ENCODE measurements around the gene OR7D2. TPM values are rescaled to one million over a fixed set of nuclear protein-coding genes. Genes with fewer than 3 reads are reported as not detected.
A peak's percentile ranks its signal among the peaks of the same experiment; 100 is the strongest.
"Not testable (repeated sequence)": the region's sequence is repeated elsewhere in the genome, so short reads cannot be mapped to it uniquely, and the experiment has no call there.

OR7D2 gene
- under 0.01 and 0.25 TPM in 2 replicates for total RNA-seq

GRCh38 chr19:9178901-9179300, at the start of gene OR7D2:
TSS of gene OR7D2 (plus strand) at chr19:9178979. CDS start at chr19:9185782, 6,803 bp downstream.
- DNase-seq (ENCODE audit: low read depth in 2 of 2), result no peak

DNA sequence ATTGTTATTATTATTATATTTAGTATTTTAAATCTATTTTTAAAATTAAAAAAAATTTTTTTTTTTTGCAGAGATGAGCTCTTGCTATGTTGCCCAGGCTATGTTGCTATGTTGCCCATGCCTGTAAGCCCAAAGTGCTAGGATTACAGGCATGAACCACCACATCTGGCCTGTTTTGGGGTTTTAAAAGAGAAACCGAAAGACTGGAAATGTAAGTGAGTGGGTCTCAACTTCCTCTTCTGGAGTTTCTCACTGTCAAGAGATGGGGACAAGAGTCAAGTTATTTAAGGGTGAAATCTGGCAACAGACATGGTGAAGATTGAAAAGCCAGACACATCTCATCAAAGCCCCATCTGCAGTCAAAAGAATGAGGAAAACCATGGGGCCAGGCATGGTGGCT, 47.8 kb upstream of the OR7D2 start:
- no peak for DNase-seq (ENCODE audit: low read depth in 2 of 2)

DNA sequence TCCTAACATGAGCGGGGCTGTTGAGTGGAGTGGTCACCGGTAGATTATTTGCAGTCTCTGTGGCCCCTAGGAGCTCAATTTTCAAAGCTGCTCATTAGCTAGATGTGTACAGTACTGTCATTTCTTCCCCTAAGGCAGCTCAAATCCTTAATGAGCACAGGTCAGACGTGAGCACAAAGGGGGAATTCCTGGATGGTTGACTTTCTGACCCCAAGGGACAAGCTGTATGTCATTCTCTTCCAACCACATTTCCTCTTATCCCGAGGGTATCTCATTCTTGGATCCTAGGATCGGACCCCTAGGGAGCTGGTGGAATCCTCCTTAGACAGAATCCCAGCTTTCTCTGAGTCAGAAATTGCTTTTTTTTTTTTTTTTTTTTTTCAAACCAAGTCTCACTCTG, 46.4 kb upstream of the OR7D2 start:
- DNase-seq (ENCODE audit: low read depth in 2 of 2), result no peak

GRCh38 chr19:9139609-9140158, 39.1 kb upstream of the OR7D2 start:
- DNase-seq (ENCODE audit: low read depth in 2 of 2), result no peak

GRCh38 chr19:9140159-9140874, 38.5 kb upstream of the OR7D2 start, which contains the start of gene ZNF317:
TSS of gene ZNF317 (plus strand) at chr19:9140397. CDS start at chr19:9156017, 15,620 bp downstream.
- DNase-seq (ENCODE audit: low read depth in 2 of 2), result peak; percentile 83 to 92

DNA sequence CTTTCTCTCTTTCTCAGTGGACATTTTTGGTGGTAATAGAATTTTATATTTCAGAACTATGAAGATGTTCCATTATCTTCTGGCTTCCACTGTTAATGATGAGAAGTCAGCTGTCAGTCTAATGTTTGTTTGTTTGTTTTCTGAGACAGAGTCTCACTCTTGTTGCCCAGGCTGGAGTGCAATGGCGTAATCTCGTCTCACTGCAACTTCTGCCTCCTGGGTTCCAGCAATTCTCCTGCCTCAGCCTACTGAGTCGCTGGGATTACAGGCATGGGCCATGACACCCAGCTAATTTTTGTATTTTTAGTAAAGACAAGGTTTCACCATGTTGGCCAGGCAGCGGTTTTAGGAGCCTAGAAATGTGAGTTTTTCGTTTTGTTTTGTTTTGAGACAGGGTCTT, 33.9 kb upstream of the OR7D2 start:
- no peak for DNase-seq (ENCODE audit: low read depth in 2 of 2)

DNA sequence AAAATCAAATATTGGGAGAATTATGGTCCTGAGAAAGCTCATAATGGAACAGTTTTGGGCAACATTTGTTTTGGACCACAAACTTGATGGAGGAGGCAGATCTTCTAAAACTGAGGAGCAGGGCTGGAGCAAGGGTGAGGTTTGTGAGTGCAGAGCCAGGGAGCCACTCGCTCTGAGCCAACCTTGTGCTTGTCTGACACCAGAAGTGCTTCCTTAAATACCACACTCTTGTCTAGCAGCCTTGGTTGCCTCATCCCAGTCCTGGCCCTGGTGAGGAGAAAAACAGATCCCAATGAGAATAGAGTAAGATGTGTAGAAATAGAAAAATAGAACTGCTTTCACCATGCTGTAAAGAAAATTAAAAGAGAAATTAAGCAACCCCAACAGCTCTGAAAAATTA, 31.9 kb upstream of the OR7D2 start:
- DNase-seq (ENCODE audit: low read depth in 2 of 2), result no peak

DNA sequence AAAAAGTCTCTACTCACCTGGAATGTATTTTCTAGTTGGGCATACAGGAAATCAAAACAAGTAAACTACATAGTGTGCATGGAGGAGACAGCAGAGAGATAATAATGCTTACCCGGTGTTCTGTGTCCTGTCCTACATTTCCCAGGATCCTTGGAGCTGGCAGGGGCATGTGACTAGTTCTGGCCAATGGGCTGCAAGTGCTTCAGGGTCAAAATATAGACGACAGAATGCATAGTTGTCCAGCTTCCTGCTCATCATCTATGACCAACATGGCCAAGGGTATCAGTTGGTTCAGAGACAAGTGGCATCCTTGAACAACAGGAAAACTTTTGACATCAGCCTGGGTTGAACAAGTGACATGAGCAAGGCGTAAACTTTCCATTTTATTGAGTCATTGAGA, 30.1 kb upstream of the OR7D2 start:
- no peak for DNase-seq (ENCODE audit: low read depth in 2 of 2)

GRCh38 chr19:9149997-9150396, 28.8 kb upstream of the OR7D2 start:
- no peak for DNase-seq (ENCODE audit: low read depth in 2 of 2)

DNA sequence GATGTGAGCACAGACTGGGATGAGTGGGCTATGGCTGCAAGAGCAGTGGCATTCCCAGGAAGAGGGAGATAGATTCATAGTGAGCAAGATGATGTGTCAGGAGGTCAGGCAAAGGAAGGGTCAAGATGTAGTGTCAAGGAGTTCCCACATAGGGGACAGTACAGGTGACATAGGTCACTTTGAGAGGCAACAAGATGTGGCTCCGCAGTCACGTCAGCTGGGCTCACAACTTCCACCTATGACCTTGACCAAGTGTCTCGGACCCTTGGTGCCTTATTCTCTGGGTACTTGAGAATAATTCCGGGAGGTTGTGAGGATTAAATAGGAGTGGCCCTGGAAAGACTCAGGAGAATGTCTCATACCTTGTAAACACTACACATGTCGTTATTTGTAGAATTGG, 28.1 kb upstream of the OR7D2 start:
- no peak for DNase-seq (ENCODE audit: low read depth in 2 of 2)

- DNase-seq (ENCODE audit: low read depth in 2 of 2), result no peak
These were observed 27.4 kb upstream of the OR7D2 start for GRCh38 chr19:9151367-9151766.

- DNase-seq (ENCODE audit: low read depth in 2 of 2), result no peak
These were observed 23.2 kb upstream of the OR7D2 start for GRCh38 chr19:9155591-9155990.

GRCh38 chr19:9156304-9156703, 22.5 kb upstream of the OR7D2 start:
- peak in 1 of 2 donors; percentile 23 for DNase-seq (ENCODE audit: low read depth in 2 of 2)

DNA sequence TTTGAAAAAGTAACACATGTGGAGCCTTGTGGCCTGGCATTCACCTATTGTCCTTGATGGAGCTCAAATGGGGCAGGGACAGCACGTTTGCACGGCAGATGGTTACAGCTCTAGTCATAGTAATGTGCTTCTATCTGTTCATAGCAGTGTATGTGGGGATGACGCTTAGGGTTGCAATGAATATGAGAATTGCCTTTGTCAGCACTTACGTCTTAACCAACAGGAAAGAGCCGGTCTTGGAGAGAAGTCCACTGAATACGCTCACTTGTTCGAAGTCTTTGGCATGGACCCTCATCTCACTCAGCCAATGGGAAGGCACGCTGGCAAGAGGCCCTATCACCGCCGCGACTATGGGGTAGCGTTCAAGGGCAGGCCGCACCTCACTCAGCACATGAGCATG, 18.9 kb upstream of the OR7D2 start:
- DNase-seq (ENCODE audit: low read depth in 2 of 2), result no peak

- no peak for DNase-seq (ENCODE audit: low read depth in 2 of 2)
These were observed 17.4 kb upstream of the OR7D2 start for GRCh38 chr19:9161427-9161826.

DNA sequence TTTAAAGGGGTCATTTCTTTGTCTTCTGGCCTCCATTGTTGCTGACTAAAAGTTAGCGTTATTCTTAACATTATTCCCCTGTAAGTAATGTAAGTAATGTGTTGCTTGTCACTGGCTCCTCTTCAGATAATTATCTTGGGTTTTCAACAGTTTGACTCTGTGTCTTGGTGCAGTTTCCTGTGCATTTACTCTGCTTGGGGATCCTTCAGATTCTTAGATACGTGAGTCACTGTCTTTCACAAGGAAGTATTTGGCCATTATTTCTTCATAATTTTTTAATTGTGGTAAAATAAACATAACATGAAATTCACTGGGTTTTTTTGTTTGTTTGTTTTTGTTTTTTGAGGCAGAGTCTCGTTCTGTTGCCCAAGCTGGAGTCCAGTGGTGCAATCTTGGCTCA, 13.5 kb upstream of the OR7D2 start:
- DNase-seq (ENCODE audit: low read depth in 2 of 2), result no peak

GRCh38 chr19:9166846-9167245, 11.9 kb upstream of the OR7D2 start:
- DNase-seq (ENCODE audit: low read depth in 2 of 2), result no peak

DNA sequence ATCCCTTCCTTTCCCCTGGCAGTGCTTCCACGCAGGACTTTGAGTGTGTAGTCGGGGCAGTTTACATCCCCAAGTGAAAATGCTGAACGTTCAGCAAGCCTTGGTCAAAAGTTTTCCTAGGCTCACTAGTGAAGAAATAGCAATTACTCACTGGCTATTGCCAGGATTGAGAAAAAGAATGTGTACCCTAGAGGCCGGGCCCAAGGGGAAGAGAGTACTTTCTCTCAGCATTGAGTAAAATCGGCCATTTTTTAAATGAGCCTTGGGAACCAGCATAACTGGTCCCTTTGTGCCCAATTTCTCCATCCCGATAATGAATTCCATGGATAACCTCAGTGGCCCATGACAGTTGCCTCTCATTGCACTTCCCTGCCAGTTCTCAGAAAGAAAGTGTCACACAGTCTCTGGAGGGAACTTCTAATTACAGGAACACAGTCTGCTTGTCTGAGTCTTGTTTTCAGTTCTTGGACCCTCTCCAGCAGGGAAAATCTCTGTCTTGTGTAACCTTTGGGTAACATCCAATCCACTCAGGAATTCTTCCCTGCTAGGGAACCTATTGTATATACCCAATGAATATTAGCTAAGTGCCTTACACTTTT, 7.3 kb upstream of the OR7D2 start:
- no peak for DNase-seq (ENCODE audit: low read depth in 2 of 2)

DNA sequence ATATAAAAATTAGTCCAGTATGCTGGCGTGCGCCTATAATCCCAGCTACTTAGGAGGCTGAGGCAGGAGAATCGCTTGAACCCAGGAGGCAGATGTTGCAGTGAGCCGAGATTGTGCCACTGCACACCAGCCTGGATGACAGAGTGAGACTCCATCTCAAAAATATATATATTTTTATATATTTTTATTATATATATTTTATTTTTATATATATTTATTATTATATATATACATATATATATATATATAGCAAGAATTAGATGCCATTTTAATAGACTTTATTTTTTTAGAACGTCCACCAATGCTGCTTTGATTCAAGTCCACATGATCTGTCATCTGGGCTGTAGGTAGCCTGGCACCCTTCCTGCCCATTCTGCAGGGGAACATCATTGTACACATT, 3.5 kb upstream of the OR7D2 start:
- DNase-seq (ENCODE audit: low read depth in 2 of 2), result no peak

GRCh38 chr19:9183000-9183399, 4.2 kb downstream of the OR7D2 start:
- DNase-seq (ENCODE audit: low read depth in 2 of 2), result no peak

- DNase-seq (ENCODE audit: low read depth in 2 of 2), result no peak
These were observed 8.4 kb downstream of the OR7D2 start for GRCh38 chr19:9187191-9187590.

DNA sequence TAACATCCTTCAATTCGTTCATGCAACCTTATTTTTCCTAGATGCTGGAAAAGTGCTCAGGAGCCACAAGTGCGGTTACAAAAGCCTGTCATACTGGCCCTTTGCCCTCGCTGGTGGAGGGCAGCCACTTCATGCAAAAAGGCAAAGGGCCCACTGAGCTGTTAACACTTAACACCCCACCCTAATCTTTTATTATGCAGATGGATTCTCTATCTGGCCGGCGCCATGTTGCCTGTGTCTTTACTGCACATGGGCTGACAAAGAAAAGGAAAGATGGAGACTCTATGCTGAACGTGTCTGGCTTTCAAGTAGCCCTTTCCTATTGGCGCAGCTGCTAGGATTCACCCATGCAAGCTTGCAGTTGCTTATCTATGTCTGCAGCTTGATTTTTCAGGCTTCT, 10.8 kb downstream of the OR7D2 start:
- no peak for DNase-seq (ENCODE audit: low read depth in 2 of 2)

DNA sequence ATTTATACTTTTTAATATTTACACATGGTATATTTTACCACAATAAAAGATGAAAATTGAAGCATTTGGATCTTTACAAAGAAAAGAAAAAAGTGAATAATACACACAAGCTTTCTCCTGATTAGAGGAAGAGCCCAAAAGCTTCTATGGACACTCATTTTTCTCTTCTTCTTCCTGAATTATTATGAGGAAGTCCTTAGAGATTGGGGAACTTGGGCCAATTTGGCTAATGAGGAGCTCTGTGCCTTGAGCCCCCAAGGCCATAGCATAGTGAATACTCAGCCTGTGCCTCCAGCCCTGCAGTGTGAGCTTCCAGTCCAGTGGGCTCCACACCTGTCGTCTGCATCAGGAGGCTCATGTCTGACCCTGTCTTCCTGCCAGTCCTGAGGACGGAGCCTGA, 19.3 kb downstream of the OR7D2 start:
- not testable (repeated sequence) for DNase-seq (ENCODE audit: low read depth in 2 of 2)
